C4-2B (cell line): Measurements from ENCODE around the gene ST7.

Source experiments
- CTCF ChIP-seq: fragments of 450-650 bp; conservative IDR thresholded peaks from 2 replicates; pipeline ENCODE4 v1.5.1; 2017; ENCODE audit warnings: mild to moderate bottlenecking
- ZFX ChIP-seq: fragments of 450-650 bp; IDR thresholded peaks from 2 replicates; pipeline ENCODE4 v1.6.1; 2017

GRCh38 chr7:116990056-116990455 lies 36.8 kb downstream of the ST7 start:
- TF ChIP-seq CTCF (no peak), ZFX (no peak)
